GM12891 (cell line): ENCODE measurements around the gene CYB561A3.

ENCODE experiments used
- POLR2A ChIP-seq: IDR thresholded peaks from 2 replicates; pipeline ENCODE4 v1.6.1; 2011; ENCODE audit warnings: low read depth, low read length, control low read depth
- POLR2AphosphoS5 ChIP-seq: IDR thresholded peaks from 2 replicates; pipeline ENCODE4 v1.6.1; 2011; ENCODE audit warnings: low read depth, low read length, control low read depth
- TAF1 ChIP-seq: IDR thresholded peaks from 2 replicates; pipeline ENCODE4 v1.6.1; 2011; ENCODE audit warnings: low read depth, low read length, control low read depth

DNA sequence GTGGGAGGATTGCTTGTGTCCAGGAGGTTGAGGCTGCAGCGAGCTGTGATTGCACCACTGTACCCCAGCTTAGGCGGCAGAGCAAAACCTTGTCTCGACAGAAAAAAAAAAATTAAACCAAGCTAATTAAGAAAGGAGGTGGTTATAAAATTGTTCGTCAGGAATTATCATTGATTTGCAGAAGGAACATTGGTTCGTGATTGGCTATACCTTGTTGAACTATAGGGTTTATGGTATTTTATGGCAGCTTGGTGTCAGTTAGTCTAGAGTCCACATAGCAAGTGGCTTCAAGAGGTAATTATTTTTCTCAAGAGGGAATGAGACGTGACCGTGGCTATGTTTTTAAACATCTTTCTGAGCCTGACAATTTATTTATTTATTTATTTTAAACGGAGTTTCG is 19.2 kb upstream of the CYB561A3 start:
- TF ChIP-seq POLR2AphosphoS5, result no peak
- TF ChIP-seq POLR2A, result no peak
- TF ChIP-seq TAF1, result no peak
